Breast epithelium (tissue), 3 donors: ENCODE results near the gene NEURL1B.

Experiments used
- CTCF ChIP-seq, 3 donors: fragments of 450-650 bp; IDR thresholded peaks; one replicate each; pipeline ENCODE4 v1.5.1; 2016 to 2017; ENCODE audit warnings: antibody characterized with exemption in 3 of 3, mild to moderate bottlenecking in 3 of 3, moderate library complexity in 3 of 3
- POLR2A ChIP-seq: fragments of 450-650 bp; IDR thresholded peaks from one replicate; pipeline ENCODE4 v1.6.1; 2016; ENCODE audit warnings: antibody characterized with exemption, mild to moderate bottlenecking, moderate library complexity

GRCh38 chr5:172644266-172644665, 3.2 kb downstream of the NEURL1B start:
- TF ChIP-seq POLR2A = no peak
- TF ChIP-seq CTCF (IDR thresholded peaks at IDR 0.05) = no peak
